Measurements from ENCODE around the gene LYZL1. TPM values are rescaled to one million over a fixed set of nuclear protein-coding genes. Genes with fewer than 3 reads are reported as not detected.
"Not testable (repeated sequence)": the region's sequence is repeated elsewhere in the genome, so short reads cannot be mapped to it uniquely, and the experiment has no call there.

Gene LYZL1
- total RNA-seq, 1 experiment from 2014 or later = not detected

- ATAC-seq (no peak), DNase-seq (ENCODE audit: low spot score) (no peak)
- Mint-ChIP-seq H3K4me1 (0 out of 2 replicates have a peak, but pooled peaks cover 5% of the 10 kb centered on the region), H3K27me3 (ENCODE audit: low read depth) (no peaks in the 10 kb centered on the region), H3K27ac (no peak overlapping the region), H3K4me3 (no peak overlapping the region), H3K9me3 (no peaks in the 10 kb centered on the region), H3K36me3 (no peaks in the 10 kb centered on the region)
- CTCF ChIA-PET = interaction anchor here (0.6 kb wide), 1 partner anchor 371 kb away, joined by 4 read pairs; no protein-coding TSS in a partner anchor
- POLR2A ChIA-PET = no interaction called here
- TF ChIP-seq NFYB (CRISPR knock-in tag; conservative IDR thresholded peaks at IDR 0.05; ENCODE audit: low read depth) = no peak
- TF ChIP-seq IRF1 (CRISPR knock-in tag; IDR thresholded peaks at IDR 0.05) = no peak
- no peak for TF ChIP-seq ZBTB21 (CRISPR knock-in tag; IDR thresholded peaks at IDR 0.05; ENCODE audit: borderline replicate concordance)
- TF ChIP-seq PREB (CRISPR knock-in tag; IDR thresholded peaks at IDR 0.05; ENCODE audit: borderline replicate concordance) = no peak
- no peak for TF ChIP-seq MAX (CRISPR knock-in tag; IDR thresholded peaks at IDR 0.05)
- TF ChIP-seq FOXK1 (CRISPR knock-in tag; IDR thresholded peaks at IDR 0.05) = no peak
- TF ChIP-seq SMAD3 (CRISPR knock-in tag; IDR thresholded peaks at IDR 0.05; ENCODE audit: borderline replicate concordance) = no peak
Measured at GRCh38 chr10:29358010-29358616, 69.2 kb downstream of the LYZL1 start.

GRCh38 chr10:29360215-29360853 lies 71.5 kb downstream of the LYZL1 start:
- CTCF ChIA-PET = interaction anchor here (0.5 kb wide), 1 partner anchor 1151 kb away, joined by 4 read pairs; no protein-coding TSS in a partner anchor
- H3K4me3 Mint-ChIP-seq; H3K4me1 Mint-ChIP-seq; H3K27ac Mint-ChIP-seq; H3K36me3 Mint-ChIP-seq; ATAC-seq; DNase-seq (ENCODE audit: low spot score); POLR2A ChIA-PET; H3K9me3 Mint-ChIP-seq; H3K27me3 Mint-ChIP-seq (ENCODE audit: low read depth): not testable (repeated sequence)
